Endothelial cell of umbilical vein (primary cell): ENCODE data around the gene TACC3. TPM values are rescaled to one million over a fixed set of nuclear protein-coding genes. Genes with fewer than 3 reads are reported as not detected.

Experiments
- BruUV-seq: library from RNA; stranded (reverse); fragments of 400-500 nt; replicated peaks from 2 replicates; lab custom pipeline; 2021; lab: Mats Ljungman, UMichigan
- CTCF ChIA-PET: fragments of 300-600, 350-600 bp; sonication (Branson Sonifier 250); formaldehyde crosslinking; loops from one replicate; lab custom pipeline; 2021; ENCODE audit warnings: antibody characterized with exemption, inconsistent platforms; lab: Charles Lee
- POLR2A ChIA-PET: fragments of 300-600, 350-600 bp; sonication (Branson Sonifier 250); formaldehyde crosslinking; loops from one replicate; lab custom pipeline; 2021; ENCODE audit warnings: antibody characterized with exemption, inconsistent platforms; lab: Charles Lee
- DNase-seq: peaks from one replicate; pipeline ENCODE4 v3.0.0-alpha.2; 2011; ENCODE audit warnings: low read depth, low spot score
- FAIRE-seq: peaks from 2 replicates; lab custom pipeline; 2011; peaks lifted over from hg19 to GRCh38; lab: Jason Lieb, UNC
- H2AFZ ChIP-seq: 2 replicates; pipeline ENCODE4 v1.6.0; 2012; ENCODE audit warnings: low read depth, low read length, control low read depth, inconsistent platforms
- H3K27ac ChIP-seq: 2 replicates; pipeline ENCODE4 v1.5.1; 2011; ENCODE audit warnings: low read depth, mild to moderate bottlenecking, control low read depth, low read length, moderate library complexity; ENCODE audit not compliant: insufficient read depth
- H3K27me3 ChIP-seq, 2 experiments: 2 replicates each; pipeline versions ENCODE4 v1.6.0 to v1.6.1; 2011; ENCODE audit warnings: low read length in 2 of 2, mixed read lengths in 1 of 2; ENCODE audit not compliant: control insufficient read depth in 2 of 2, insufficient read depth in 2 of 2
- H3K36me3 ChIP-seq, 2 experiments: 2 replicates in 1 of 2; 3 replicates in 1 of 2; pipeline ENCODE4 v1.5.1; 2011; ENCODE audit warnings: low read length in 2 of 2, mild to moderate bottlenecking in 1 of 2, moderate library complexity in 1 of 2; ENCODE audit not compliant: control insufficient read depth in 2 of 2, insufficient read depth in 2 of 2; ENCODE audit errors: extremely low read depth in 1 of 2
- H3K4me1 ChIP-seq: 3 replicates; pipeline ENCODE4 v1.5.1; 2011; ENCODE audit warnings: mild to moderate bottlenecking, low read length; ENCODE audit not compliant: control insufficient read depth, insufficient read depth; ENCODE audit errors: extremely low read depth
- H3K4me2 ChIP-seq: 2 replicates; pipeline ENCODE4 v1.6.1; 2011; ENCODE audit warnings: low read length, control low read depth, mixed read lengths; ENCODE audit not compliant: insufficient read depth
- H3K4me3 ChIP-seq, 3 experiments: fragments of 200-600 bp in 1 of 3; sonication (generic), shearing (Covaris generic) in 1 of 3; replicated peaks in 1 of 3; 2 replicates each; pipeline ENCODE4 v1.5.1; 2011 to 2016; ENCODE audit warnings: control low read depth in 3 of 3, low read length in 3 of 3, mild to moderate bottlenecking in 2 of 3, inconsistent platforms in 1 of 3, low read depth in 1 of 3, moderate library complexity in 1 of 3; ENCODE audit not compliant: insufficient read depth in 1 of 3
- H3K79me2 ChIP-seq: 2 replicates; pipeline ENCODE4 v1.6.0; 2012; ENCODE audit warnings: low read length, inconsistent platforms; ENCODE audit not compliant: control insufficient read depth, insufficient read depth
- H3K9ac ChIP-seq: replicated peaks from 2 replicates; pipeline ENCODE3; 2011; ENCODE audit warnings: low read length, control low read depth; ENCODE audit not compliant: insufficient read depth; ENCODE audit errors: extremely low read depth
- H3K9me1 ChIP-seq: replicated peaks from 3 replicates; pipeline ENCODE4 v1.6.0; 2011; ENCODE audit warnings: mild to moderate bottlenecking, low read length; ENCODE audit not compliant: control insufficient read depth, insufficient read depth; ENCODE audit errors: extremely low read depth
- H3K9me3 ChIP-seq: replicated peaks from 2 replicates; pipeline ENCODE4 v1.5.1; 2012; ENCODE audit warnings: low read length, inconsistent platforms; ENCODE audit not compliant: control insufficient read depth, insufficient read depth
- H4K20me1 ChIP-seq: replicated peaks from 2 replicates; pipeline ENCODE3; 2011; ENCODE audit warnings: mild to moderate bottlenecking, low read length; ENCODE audit not compliant: control insufficient read depth, insufficient read depth; ENCODE audit errors: extremely low read depth
- EZH2 ChIP-seq: IDR thresholded peaks from 2 replicates; pipeline ENCODE4 v1.6.1; 2012; ENCODE audit warnings: borderline replicate concordance, low read depth, mild to moderate bottlenecking, moderate library complexity, low read length, inconsistent platforms; ENCODE audit not compliant: severe bottlenecking
- FOS ChIP-seq: IDR thresholded peaks from 2 replicates; pipeline ENCODE4 v1.6.1; 2011; ENCODE audit warnings: mild to moderate bottlenecking, low read length, moderate library complexity, borderline replicate concordance; ENCODE audit not compliant: insufficient read depth
- GATA2 ChIP-seq: IDR thresholded peaks from 2 replicates; pipeline ENCODE4 v1.7.0; 2011; ENCODE audit warnings: low read depth, mild to moderate bottlenecking, moderate library complexity, mixed read lengths, low read length; ENCODE audit not compliant: insufficient read length, insufficient read depth
- JUN ChIP-seq: IDR thresholded peaks from 2 replicates; pipeline ENCODE4 v1.6.1; 2011; ENCODE audit warnings: borderline replicate concordance, low read depth; ENCODE audit not compliant: insufficient read length, insufficient read depth
- MYC ChIP-seq: IDR thresholded peaks from one replicate; pipeline ENCODE4 v1.6.1; 2011; ENCODE audit warnings: mild to moderate bottlenecking, low read depth, low read length
- POLR2A ChIP-seq: IDR thresholded peaks from 2 replicates; pipeline ENCODE4 v1.6.1; 2012; ENCODE audit warnings: low read depth, mild to moderate bottlenecking, control low read depth, low read length
- POLR2AphosphoS5 ChIP-seq: IDR thresholded peaks from 2 replicates; pipeline ENCODE4 v1.6.1; 2012; ENCODE audit warnings: low read depth, mild to moderate bottlenecking, control low read depth, low read length, moderate library complexity; ENCODE audit not compliant: insufficient read depth
- dilution Hi-C: fragments of 300-500 bp; cut with MboI; formaldehyde crosslinking; loops from one replicate; pipeline ENCODE4 v1.15.0; 2019; ENCODE audit warnings: low sequenced_read_pairs; ENCODE audit not compliant: extremely low pct_ligation_motif_present
- intact Hi-C: fragments of 100-400 bp; cut with micrococcal nuclease; formaldehyde crosslinking; loops from one replicate; pipeline ENCODE4 v1.10.0; 2022
- polyA plus RNA-seq, 4 experiments: library from polyadenylated mRNA; depleted of rRNA in 3 of 4; stranded (reverse) in 3 of 4; unstranded in 1 of 4; fragments of >200 nt; gene quantifications; 2 replicates each; pipeline versions ENCODE4 v1.2.1 to v1.2.3, GENCODE V29; 2011 to 2012; ENCODE audit warnings: missing spikeins in 1 of 4
- total RNA-seq: library from RNA; stranded (reverse); gene quantifications from 2 replicates; pipeline ENCODE4 v1.2.3, GENCODE V29; 2021
- TF ChIP-seq, protein P1 (sequence below): IDR thresholded peaks from 2 replicates; pipeline ENCODE4 v1.6.1; 2011; ENCODE audit not compliant: insufficient read depth, insufficient read length
- TF ChIP-seq, protein P2 (sequence below), 2 donors: IDR thresholded peaks; 1 replicate in 1 of 2; 2 replicates in 1 of 2; pipeline ENCODE4 v1.5.1; 2011; ENCODE audit warnings: low read length in 2 of 2, mild to moderate bottlenecking in 2 of 2, moderate library complexity in 2 of 2, control low read depth in 1 of 2, inconsistent platforms in 1 of 2, low read depth in 1 of 2; ENCODE audit not compliant: insufficient read depth in 1 of 2; ENCODE audit errors: extremely low read depth in 1 of 2

Gene TACC3
- total and polyA plus RNA-seq, 2 donors (not counting 3 experiments of a cell fraction or from before 2014, with no cell fraction given): 54.5 to 135 TPM

DNA sequence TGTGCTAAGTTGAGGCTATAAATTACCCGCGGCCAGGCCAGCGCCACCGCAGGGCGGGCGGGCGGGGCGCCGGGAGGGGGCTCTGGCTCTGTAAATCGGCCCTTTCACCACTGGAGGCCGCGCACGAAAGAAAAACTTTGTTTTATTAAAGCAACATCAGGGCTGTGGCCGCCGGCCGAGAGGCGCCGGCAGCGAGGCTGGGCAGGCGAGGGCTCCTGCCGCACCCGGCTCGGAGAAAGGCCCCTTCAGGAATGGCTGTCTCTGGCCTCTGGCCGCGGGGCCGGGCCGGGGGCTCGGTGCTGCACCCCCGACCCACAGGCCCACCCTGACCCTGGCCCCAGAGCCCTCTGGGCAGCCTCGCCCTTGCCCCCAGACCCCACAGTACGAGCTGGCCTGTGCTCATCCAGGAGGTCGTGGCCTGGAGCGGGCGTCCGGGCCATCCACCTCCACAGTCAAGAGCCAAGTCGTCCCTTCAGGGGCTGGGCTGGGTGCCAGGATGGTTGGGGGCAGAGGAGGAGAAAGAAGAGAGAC is 42.3 kb downstream of the TACC3 start:
- FAIRE-seq (peak; percentile 68), DNase-seq (peak; percentile 19)
- intact Hi-C loops: no loop called here
- dilution Hi-C loops: no loop called here
- Histone ChIP-seq H3K4me3 (no peak overlapping the region), H3K36me3 (no peaks in the 10 kb centered on the region), H3K27me3 (no peaks in the 10 kb centered on the region), H3K4me1 (peaks cover 9% of the 10 kb centered on the region), H3K9ac (no peak overlapping the region), H3K4me2 (no peak overlapping the region), H3K9me3 (no peaks in the 10 kb centered on the region), H2AFZ (peak overlapping the region; percentile 69), H4K20me1 (no peaks in the 10 kb centered on the region), H3K27ac (no peak overlapping the region), H3K79me2 (no peaks in the 10 kb centered on the region), H3K9me1 (no peaks in the 10 kb centered on the region)
- no TSS peak for BruUV-seq
- TF ChIP-seq POLR2AphosphoS5 (no peak), GATA2 (no peak), FOS (no peak), POLR2A (no peak), EZH2 (no peak), MYC (no peak), JUN (no peak)
- TF ChIP-seq, protein P1, sequence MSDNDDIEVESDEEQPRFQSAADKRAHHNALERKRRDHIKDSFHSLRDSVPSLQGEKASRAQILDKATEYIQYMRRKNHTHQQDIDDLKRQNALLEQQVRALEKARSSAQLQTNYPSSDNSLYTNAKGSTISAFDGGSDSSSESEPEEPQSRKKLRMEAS: no peak
- TF ChIP-seq, protein P2, sequence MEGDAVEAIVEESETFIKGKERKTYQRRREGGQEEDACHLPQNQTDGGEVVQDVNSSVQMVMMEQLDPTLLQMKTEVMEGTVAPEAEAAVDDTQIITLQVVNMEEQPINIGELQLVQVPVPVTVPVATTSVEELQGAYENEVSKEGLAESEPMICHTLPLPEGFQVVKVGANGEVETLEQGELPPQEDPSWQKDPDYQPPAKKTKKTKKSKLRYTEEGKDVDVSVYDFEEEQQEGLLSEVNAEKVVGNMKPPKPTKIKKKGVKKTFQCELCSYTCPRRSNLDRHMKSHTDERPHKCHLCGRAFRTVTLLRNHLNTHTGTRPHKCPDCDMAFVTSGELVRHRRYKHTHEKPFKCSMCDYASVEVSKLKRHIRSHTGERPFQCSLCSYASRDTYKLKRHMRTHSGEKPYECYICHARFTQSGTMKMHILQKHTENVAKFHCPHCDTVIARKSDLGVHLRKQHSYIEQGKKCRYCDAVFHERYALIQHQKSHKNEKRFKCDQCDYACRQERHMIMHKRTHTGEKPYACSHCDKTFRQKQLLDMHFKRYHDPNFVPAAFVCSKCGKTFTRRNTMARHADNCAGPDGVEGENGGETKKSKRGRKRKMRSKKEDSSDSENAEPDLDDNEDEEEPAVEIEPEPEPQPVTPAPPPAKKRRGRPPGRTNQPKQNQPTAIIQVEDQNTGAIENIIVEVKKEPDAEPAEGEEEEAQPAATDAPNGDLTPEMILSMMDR (IDR thresholded peaks at IDR 0.05; ENCODE audit: extremely low read depth in 1 of 2, insufficient read depth in 1 of 2, low read depth in 1 of 2, low read length in 2 of 2): no peak
- POLR2A ChIA-PET: no interaction called here
- CTCF ChIA-PET: interaction anchor here (0.6 to 1.0 kb wide), 4 partner anchors 16 to 46 kb away, joined by 3 to 8 read pairs (median 3); no protein-coding TSS in a partner anchor
